NCI-H2171 (cell line): ENCODE results near the gene VPS45.

ENCODE experiments used
- DNase-seq: peaks from one replicate; lab custom pipeline; 2025; lab: John Stamatoyannopoulos, UW

VPS45 gene

DNA sequence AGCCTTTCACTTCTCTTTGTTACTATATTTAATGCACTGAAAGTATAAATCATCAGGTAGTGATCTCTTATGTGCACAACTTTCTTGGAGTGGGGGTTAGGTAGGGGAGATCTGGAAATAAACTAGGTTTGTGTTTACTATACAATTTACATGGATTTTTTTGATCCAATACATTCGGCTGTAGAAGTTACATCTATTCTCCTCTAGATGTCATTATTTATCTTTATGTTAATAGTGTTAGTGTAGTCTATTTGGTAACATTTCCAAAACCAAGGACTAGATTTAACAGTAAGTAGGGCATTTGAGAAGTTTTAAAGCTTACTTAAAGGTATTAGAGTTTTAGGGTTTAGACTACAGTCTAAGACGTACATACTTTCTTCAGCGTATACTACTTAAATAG, 5.4 kb downstream of the VPS45 start:
- no peak for DNase-seq

DNA sequence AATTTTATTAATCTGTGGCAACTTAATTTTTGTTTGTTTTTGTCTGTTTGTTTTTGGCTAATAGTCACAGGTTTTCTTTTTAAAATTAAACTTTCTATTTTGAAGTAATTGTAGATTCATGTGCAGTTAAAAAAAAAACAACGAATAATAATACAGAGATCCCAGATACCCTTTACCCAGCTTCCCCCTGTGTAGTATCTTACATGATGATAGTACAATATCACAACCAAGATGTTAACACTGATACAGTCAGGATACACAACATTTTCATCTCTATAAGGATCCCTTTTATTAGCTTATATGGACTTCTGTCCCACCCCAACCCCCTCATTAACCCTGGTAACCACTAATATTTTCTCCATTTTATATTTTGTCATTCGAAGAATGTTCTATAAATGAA, 5.9 kb downstream of the VPS45 start:
- DNase-seq = no peak

DNA sequence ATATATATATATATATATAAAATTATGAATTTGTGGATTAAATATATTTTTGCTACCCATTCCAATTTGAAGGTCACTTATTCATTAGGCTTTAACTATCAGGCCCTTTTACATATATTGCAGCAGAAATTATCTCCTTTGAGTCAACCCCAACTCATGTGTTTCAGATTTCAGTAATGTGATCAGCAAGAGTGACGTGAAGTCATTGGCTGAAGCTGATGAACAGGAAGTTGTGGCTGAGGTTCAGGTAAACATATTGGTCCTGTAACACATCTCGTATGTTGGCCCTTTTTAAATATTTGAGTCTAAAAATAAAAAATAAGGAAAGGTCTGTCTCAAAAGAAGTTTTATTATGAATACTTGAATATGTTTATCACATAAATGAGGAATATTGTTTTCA, 8.5 kb downstream of the VPS45 start:
- no peak for DNase-seq

DNA sequence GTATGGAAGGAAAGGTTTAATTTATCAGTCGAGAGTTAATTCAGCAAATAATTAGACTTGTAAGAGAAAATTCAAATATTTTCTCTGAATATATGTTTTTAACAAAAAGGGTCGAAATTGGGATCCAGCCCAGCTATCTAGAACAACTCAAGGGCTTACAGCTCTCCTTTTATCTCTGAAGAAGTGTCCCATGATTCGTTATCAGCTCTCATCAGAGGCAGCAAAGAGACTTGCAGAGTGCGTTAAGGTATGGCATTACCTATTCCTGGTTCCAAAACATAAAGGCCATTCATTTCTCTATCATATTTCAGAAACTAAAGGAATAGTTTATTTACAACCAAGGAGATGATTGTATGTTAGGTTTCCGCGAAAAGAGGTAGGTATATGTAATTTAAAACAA, 9.4 kb downstream of the VPS45 start:
- no peak for DNase-seq

DNA sequence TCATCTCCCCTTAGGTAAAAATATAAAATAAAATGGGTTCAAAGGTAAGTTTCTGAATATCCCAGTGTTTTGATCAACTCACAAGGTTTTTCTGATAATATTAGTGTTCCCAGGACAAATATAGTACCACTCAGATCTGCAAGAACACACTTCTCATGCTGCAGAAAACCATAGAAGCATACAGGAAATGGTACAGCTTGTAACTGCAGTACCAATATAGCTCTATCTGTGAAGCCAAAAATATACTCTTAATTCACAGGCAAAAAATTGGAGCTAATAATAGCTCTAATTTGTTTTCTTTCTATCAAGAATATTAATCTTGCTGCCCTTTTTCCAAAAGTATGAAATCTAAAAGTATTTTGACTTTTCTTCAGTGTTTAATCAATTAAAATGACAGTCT, 13.2 kb downstream of the VPS45 start:
- DNase-seq = no peak

DNA sequence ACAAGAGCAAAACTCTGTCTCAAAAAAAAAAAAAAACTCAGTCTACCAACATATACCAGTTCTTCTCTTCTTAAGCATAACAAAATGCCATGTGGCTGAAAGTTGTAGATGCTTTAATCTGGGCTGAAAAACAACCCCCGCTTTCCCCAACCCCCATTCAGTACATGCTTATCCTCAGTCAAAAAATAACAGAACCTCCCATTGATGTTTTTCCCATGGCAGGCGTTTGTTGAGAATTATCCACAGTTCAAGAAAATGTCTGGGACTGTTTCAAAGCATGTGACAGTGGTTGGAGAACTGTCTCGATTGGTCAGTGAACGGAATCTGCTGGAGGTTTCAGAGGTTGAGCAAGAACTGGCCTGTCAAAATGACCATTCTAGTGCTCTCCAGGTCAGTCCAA, 14.9 kb downstream of the VPS45 start:
- DNase-seq = no peak

DNA sequence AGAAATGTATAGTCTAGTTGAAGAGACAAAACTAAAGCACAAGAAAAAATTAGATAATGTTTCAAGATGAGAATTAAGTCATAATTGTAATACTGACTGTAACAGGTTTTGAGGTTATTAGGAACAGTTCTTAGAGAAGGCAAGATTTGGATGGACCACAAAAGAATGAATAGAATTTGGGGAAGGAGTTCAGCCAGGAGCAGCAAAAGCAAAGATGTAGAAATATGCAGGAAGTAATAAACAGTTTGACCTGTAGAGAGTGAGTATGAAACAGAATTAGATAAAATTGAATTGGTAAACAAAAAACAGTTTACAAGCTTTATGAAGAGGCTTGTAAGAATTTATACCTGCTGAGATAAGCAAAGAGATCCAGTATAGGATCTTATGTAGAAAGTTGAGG, 16.3 kb downstream of the VPS45 start:
- no peak for DNase-seq

DNA sequence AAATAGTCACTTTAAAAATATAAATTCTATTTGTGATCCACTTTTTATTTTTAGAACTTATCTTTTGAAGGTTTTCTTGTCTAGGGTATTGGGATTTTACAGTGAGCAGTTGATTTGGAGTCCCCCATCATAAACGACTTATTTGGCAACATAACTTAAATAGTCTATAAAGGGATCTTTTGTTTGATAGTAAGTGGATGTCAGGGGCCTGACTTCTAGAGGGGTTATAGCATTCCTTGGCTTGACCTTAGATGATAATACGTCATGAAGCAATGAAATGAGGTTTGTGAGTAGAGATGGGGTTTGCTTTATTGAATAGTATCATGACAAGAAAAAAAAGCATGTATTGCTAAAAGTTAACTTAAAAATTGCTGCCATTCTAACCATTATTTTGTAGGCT, 17.8 kb downstream of the VPS45 start:
- no peak for DNase-seq

DNA sequence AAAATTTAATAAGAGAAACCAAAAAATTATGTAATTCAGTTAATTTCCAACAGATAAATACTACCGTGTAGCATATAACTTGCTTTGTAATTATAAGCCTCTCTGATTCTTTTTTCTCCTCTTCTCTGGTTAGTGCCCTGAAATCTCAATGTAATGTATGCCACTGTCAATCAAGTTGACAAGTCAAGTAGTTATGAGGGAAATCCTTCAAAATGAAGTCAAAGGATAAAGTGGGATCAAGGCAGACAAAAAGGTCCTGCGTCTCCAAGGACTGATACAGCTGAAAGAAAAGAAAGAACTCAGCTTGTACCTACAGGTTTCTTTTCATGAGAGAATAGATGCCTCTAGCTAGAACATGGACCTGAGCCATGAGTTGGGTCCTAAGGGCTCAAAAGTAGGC, 19.8 kb downstream of the VPS45 start:
- DNase-seq = no peak

DNA sequence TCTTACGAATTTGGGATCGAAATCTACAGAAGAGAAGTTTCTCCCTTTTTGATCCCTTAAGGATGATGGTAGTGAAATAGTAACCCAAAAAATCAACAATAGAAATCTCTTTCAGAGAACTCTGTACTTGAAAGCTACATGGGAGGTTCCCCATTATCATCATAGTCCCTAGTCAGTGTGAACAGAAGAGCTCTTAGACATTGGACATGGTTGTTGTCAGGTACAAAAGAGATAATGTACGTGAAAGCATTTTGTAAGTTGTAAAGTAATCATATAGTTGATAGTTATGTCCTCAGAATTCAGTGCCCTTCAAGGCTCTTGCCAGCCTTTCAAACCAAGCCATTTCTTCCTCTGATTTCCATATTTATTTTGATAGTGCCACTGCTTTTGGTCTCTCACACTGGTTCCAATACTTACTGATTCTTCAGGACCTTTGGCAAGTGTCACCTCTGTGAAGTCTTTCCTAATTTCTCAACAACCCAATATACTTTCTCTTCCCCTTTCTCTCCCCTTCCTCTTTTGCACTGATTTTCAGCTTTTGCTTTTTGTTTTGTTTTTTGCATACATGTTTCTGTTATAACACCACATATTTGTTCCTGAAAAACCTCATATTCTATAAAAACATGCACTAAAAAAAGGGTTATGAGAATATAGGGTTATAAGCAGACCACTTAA, 22.4 kb downstream of the VPS45 start:
- DNase-seq = no peak

DNA sequence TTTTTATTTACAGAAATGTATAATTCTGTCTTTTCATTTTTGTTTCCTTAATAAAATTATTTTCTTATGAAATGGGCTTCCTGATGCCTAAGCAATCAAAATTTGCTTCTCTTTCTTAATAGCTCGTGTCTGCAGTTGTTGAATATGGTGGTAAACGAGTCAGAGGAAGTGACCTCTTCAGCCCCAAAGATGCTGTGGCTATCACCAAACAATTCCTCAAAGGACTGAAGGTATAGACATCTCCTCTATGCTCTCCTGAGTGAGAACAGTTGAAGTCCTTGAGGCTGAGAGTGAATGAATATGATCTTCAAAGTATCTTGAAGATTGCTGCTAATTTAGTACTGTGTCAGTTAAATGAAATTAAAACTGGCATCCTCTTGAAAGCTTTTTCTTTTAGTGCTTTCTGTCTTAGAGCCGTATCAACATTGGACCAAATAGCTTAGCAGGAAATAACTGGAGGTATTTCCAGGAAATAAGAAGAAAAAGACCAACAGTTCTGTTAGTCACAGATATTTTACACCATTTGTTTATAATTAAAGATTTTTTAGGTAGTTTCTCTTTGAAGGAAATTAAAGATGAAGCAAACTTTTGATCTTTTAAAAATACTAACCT, 24.7 kb downstream of the VPS45 start:
- no peak for DNase-seq

DNA sequence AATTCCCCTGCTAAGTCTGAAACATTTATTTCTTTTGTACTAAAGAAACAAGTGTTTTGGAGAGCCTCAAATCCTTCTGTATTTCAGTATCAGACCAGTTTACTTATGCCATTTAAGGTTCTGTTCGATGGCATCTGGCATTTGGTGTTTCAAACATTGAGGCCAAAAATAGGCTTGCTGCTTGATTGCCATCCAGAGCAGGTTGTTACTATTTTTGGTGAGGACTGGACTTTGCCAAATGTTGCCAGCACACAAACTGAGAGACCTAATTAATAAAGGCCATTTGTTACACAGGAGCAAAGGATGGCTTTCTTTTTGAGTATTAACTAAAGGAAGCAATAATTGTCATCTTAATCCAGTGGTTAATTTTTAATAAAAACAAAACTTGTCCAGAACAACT, 26.2 kb downstream of the VPS45 start:
- DNase-seq = no peak

DNA sequence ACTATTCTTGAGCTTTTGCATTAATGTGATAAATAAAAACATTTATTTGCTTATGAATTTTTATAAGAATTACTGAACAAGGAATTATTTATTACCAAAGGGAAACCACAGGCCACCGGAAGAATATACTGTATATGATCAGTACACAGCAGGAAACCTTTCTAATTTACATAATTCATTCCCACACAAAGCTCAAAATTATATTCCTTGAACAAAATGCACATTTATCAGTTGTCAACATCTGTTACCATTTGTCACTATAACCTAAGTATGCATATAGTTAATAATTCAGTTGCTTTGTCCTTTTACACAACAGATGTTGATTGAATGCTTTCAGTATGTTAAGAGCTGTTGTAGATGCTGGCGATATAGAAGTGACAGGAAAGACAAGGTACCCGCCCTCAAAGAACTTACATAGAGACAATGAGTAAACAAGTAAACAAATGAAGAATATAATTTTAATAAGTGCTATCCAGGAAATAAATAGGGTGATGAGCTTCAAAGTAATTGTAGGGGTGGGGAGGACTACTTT, 27.2 kb downstream of the VPS45 start:
- no peak for DNase-seq

DNA sequence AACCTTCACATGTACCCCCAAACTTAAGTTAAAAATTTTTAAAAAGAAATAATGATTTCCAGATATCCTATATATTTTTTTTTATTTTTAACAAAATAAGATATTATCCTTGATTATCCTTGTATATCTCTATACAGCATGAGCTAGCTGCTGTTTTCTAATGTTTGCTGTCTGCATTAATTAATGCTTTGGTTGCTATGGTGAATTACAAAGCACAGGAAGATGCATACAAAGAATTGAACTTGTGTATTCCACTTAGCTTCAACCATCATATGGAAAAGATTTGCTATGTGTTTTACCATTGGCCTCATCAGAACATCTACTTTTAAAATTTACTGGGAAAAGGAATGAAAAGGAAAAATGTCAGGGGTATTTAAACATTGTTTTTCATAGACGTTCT, 35.4 kb downstream of the VPS45 start:
- DNase-seq = no peak

DNA sequence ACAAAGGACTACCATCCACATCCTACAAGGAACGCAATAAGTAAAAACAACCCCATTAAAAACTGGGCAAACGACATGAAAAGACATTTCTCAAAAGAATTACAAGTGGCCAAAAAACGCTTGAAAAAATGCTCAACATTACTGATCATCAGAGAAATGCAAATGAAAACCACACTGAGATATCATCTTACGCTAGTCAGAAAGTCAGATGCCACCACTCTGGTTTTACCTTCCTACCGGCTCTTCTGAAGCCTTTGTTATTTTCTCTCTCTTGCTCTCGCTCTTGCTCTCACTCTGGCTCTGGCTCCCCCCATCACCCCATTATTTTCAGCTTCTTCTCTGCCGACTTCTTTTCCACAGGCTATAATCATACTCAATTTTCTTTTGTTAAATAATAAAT, 38.8 kb downstream of the VPS45 start:
- DNase-seq = no peak

DNA sequence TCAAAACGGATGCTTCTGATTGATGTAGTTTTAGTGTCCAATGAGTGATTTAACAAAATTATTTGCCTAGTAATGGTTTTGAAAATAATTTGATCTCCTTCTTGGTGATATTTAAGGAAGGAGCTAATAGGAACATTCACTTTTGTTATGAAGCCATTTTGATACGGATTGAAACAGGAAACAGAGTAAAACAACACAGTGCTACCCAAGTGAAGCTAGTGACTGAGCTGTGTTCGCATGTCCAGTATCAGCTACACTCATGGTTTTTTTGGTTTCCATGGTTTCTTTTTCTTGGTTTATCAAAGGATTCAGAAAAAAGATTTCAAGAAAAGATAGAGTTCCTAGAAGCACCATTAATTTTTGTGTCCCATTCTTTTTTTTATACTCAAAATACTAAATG, 42.0 kb downstream of the VPS45 start:
- DNase-seq = no peak

DNA sequence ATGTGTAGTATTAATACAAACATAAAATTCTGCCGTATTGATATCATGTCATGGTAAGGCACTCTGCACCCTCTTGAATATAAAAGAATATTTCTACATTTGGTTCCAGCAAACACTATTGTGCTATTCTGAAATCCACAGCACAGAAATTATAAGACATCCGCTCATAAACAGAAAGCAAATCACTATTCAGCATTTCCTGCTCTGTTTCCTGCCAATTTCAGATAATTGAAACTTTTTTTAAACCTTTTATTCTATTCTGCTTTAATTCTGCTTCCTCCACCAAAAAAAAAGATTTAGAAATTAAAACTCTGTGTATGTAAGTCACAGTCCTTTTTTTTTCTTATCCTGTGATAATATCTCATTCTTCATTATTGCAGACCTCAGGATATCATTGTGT, 42.5 kb downstream of the VPS45 start:
- no peak for DNase-seq

DNA sequence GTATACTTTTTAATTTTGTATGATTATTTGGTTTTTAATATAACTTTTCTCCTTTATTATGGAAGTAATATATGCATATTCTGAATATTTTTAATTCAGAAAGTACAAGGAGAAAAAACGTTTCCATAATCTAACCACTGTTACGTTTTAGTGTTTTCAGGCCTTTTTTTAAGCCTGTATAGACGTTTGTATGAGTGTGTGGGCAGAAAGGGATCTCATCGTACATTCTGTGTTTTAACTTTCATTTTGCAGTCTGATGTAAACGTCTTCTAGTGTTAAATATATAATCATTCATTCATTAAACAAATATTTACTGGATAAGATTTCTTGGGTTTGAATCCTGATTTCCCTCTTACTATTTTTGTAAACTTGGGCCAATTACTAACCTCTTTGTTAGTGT, 44.1 kb downstream of the VPS45 start:
- DNase-seq = no peak

DNA sequence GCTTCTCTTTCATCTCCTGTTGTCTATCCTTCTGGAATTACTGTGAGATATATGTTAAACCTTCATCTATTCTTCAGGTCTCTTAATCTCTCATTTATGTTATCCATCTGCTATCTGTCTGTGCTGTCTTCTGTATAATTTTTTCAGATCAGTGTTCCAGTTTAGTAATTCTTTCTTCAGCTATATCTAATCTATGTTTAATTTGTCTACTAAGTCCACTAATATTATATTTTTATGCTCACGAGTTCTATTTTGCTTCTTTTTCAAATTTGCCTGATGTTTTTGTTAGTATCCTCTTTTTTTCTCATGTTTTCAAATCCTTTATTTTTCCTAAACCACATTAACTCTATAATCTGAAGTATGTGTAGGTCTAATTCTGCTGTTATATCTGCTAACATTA, 47.5 kb downstream of the VPS45 start:
- no peak for DNase-seq

DNA sequence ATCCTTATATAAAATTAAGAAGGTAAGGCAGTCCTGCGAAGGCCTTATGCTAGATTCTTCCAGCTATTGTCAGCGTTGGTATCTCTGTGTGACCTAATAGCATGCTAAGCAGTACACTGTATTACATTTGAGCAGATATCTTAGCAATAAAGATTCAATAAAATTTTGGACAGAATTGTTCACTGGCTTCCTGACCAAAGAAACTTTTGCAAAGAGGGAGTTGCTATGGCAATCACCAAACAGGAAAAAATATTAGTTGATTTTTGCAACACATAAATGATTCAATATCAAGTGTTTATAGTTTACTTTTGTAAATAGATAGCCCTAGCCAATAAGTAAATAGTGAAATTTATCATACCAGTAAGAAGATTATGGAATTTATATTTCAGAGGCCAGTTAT, 51.1 kb downstream of the VPS45 start:
- no peak for DNase-seq

DNA sequence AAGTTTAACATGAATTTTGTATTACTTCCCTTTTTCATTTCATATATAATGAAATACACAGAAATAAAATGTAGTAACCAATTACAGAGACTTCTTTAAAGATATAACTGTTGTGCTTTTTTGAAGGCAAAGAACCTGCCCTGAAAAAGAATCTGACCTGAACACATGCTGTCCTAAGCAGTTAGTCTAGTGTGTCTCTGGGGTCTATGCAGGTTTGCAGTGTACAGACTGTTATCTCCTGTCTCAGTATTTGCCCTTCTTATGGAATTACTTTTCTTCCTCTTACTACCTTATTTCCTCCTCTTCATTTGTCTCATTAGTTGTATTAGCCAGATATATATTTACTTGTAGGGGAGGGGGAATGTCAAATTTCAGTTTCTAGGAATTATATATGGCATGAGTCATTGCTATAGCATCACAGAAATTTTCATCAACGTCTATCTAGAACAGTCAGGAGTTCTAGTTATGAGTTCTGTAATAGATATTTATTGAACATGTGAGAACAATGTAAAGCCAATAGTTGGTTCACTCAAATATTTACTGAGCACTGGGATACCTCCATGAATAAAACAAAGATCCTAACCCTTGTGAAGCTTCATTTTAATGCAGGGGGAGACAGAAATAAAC, 53.8 kb downstream of the VPS45 start:
- DNase-seq = no peak

DNA sequence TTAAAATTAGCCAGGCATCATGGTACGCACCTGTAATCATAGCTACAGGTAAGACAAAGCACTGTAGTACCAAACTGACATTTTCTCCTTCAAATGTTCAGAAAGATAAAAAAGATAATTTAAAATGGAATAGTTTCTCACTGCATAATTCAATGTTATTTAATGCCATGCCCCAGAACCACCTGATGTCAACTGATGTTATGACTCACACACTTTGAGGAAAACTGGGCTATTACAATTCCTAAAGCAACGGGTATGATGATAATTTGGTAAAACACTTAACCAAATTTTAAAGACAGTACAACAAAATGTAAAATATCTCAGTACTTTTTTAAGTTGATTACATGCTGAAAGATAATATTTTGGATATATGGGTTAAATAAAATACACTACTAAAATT, 59.2 kb downstream of the VPS45 start:
- DNase-seq = no peak

DNA sequence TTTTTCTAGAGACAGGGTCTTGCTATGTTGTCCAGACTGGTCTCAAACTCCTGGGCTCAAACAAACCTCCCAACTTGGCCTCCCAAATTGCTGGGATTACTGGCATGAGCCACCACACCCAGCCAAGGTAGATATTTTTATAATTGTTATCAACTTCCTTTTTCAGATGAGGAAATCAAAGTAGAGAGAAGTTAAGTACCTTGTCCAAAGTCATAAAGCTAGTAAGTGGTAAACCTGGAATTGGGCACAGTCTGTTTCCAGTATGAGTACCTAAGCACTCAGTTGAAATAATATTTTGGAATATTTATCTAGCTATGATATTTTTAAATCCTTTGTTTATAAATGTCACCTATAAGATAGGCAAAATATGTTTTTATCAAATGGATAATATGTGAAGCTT, 59.9 kb downstream of the VPS45 start:
- no peak for DNase-seq

DNA sequence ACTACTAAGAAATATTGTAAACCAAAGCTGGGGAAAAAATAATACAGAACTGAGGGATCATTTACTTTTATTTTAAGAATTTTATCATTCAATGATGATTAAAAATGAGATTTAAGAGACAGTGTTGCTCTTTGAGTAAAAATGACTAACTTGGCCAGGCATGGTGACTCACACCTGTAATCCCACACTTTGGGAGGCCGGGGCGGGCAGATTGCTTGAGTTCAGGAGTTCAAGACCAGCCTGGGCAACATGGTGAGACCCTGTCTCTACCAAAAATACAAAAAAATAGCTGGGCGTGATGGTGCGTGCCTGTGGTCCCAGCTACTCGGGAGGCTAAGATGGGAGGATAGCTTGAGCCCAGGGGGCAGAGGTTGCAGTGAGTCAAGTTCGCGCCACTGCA, 60.3 kb downstream of the VPS45 start:
- DNase-seq = no peak
